Lower leg skin (tissue), 4 donors: ENCODE results near the gene HLA-DRB1. TPM values are rescaled to one million over a fixed set of nuclear protein-coding genes. Genes with fewer than 3 reads are reported as not detected.

ENCODE experiments used
- DNase-seq, 2 donors: peaks; one replicate each; pipeline ENCODE4 v3.0.0-alpha.2; 2019; ENCODE audit warnings: low spot score in 2 of 2
- H3K4me3 ChIP-seq: fragments of 200-600 bp; sonication (generic); 2 replicates; pipeline ENCODE4 v1.5.1; 2017; ENCODE audit warnings: mild to moderate bottlenecking, low read depth; ENCODE audit not compliant: poor library complexity, severe bottlenecking
- POLR2A ChIP-seq, 2 donors: fragments of 450-650 bp; IDR thresholded peaks; one replicate each; pipeline ENCODE4 v1.6.1; 2016 to 2017; ENCODE audit warnings: antibody characterized with exemption in 2 of 2, mild to moderate bottlenecking in 1 of 2, moderate library complexity in 1 of 2
- WGBS, 2 donors: methylation state at CpG; one replicate each; pipeline ENCODE4 v1.1.5; 2018; 5-methylcytosine and 5-hydroxymethylcytosine counted together
- intact Hi-C: fragments of 100-400 bp; cut with DNase I; formaldehyde crosslinking; loops from one replicate; pipeline ENCODE4 v1.15.0; 2023; ENCODE audit warnings: low total_unique reads
- total RNA-seq, 4 donors: library from RNA; depleted of rRNA; stranded (reverse); fragments of >200 nt; gene quantifications; one replicate each; pipeline ENCODE4 v1.1.0, GENCODE V29; 2016
- TF ChIP-seq, protein P1 (sequence below), 3 donors: fragments of 450-650 bp; IDR thresholded peaks; one replicate each; pipeline ENCODE4 v1.5.1; 2016; ENCODE audit warnings: antibody characterized with exemption in 3 of 3, mild to moderate bottlenecking in 3 of 3, moderate library complexity in 2 of 3

Gene HLA-DRB1
- total RNA-seq, 4 donors from 2014 or later, result 37.6 to 65.7 (median 58.6) TPM

DNA sequence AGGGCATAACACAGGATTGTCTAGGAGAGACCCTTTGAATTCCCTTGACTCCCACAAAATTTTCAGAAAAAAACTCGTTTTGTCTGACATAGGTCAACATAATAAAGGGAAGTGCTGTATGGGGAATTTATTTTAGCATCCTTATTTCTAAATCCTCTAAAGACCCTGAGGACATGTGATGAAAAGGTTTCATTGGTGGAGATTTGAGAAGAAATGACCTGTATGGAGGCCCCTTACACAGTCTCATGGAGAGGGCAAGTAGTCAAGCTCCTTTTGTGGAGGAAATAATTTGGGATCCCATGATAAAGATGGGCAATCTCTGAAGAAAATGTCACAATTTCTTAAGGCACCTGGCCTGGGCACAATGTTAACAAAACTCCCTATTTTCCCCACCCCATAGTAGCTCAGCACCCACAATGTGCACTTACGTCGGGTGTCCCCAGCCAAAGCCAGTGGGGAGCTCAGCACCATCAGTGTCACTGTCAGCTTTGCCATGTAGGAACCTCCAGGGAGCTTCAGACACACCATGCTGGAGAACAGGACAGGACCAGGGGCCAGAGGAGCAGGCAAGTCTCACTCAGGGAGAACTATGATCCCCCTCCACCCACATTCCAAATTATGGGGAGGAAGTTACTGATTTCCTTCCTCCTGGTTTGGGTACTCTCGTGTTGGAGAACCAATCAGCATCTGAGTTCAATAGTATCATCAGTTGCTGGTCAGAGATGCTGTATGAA lies 59.8 kb downstream of the HLA-DRB1 start, which contains the start of gene HLA-DRB5:
HLA-DRB5 (minus strand) TSS at position 591 of the 734 bp plus-strand sequence; CDS start at position 528, 63 bp downstream.
- intact Hi-C loops, result loop anchor here (10.0 kb wide), 1 partner anchor 55 kb away; the partner anchor contains the start of gene HLA-DRB1
- no peak for TF ChIP-seq POLR2A (IDR thresholded peaks at IDR 0.05)
- TF ChIP-seq, protein P1, sequence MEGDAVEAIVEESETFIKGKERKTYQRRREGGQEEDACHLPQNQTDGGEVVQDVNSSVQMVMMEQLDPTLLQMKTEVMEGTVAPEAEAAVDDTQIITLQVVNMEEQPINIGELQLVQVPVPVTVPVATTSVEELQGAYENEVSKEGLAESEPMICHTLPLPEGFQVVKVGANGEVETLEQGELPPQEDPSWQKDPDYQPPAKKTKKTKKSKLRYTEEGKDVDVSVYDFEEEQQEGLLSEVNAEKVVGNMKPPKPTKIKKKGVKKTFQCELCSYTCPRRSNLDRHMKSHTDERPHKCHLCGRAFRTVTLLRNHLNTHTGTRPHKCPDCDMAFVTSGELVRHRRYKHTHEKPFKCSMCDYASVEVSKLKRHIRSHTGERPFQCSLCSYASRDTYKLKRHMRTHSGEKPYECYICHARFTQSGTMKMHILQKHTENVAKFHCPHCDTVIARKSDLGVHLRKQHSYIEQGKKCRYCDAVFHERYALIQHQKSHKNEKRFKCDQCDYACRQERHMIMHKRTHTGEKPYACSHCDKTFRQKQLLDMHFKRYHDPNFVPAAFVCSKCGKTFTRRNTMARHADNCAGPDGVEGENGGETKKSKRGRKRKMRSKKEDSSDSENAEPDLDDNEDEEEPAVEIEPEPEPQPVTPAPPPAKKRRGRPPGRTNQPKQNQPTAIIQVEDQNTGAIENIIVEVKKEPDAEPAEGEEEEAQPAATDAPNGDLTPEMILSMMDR (IDR thresholded peaks at IDR 0.05), result no peak
- 11 to 22% methylated on average over 4 of the region's 4 CpGs for WGBS, 2 donors
- DNase-seq, result peak; percentile 12 to 70
- H3K4me3 ChIP-seq, result no peak within 1 kb of the TSS

Other genes with a start within 250 kb of the HLA-DRB1 start
- not detected for gene TSBP1, start 217.9 kb downstream of the HLA-DRB1 start, total RNA-seq
- gene BTNL2, start 182.7 kb downstream of the HLA-DRB1 start, total RNA-seq, result not detected
- 100 to 1,000 TPM; 164 to 274 (median 229) TPM for gene HLA-DRA, start 150.0 kb downstream of the HLA-DRB1 start, total RNA-seq
- gene HLA-DRB5, start 59.6 kb downstream of the HLA-DRB1 start, total RNA-seq, result 10 to 100 TPM in 1 of 4 donors, 1 to 10 TPM in 2, under 1 TPM in 1; 0.25 to 23.9 (median 2.7) TPM
- gene HLA-DQA1, start 47.6 kb upstream of the HLA-DRB1 start, total RNA-seq, result 10 to 100 TPM in 2 of 4 donors, 1 to 10 TPM in 2; 4.7 to 19.8 (median 10.3) TPM
- gene HLA-DQB1, start 76.8 kb upstream of the HLA-DRB1 start, total RNA-seq, result 10 to 100 TPM in 1 of 4 donors, 1 to 10 TPM in 2, under 1 TPM in 1; 0.44 to 11.3 (median 4.4) TPM
- gene HLA-DQA2, start 151.5 kb upstream of the HLA-DRB1 start, total RNA-seq, result 1 to 10 TPM; 3.4 to 7.2 (median 5.6) TPM
- gene HLA-DQB2, start 173.7 kb upstream of the HLA-DRB1 start, total RNA-seq, result 10 to 100 TPM; 63.7 to 89.1 (median 68.7) TPM
- gene HLA-DOB, start 227.2 kb upstream of the HLA-DRB1 start, total RNA-seq, result 1 to 10 TPM; 1.7 to 3.3 (median 2.1) TPM
- 10 to 100 TPM; 13.6 to 23.3 (median 15.6) TPM for gene TAP2, start 248.9 kb upstream of the HLA-DRB1 start, total RNA-seq